SIG-M5 treated with dmso at 0.1 percent for 504 hours (cell line): ENCODE results near the gene HNRNPK.

Experiments used
- DNase-seq: peaks from one replicate; lab custom pipeline; 2025; ENCODE audit not compliant: unreplicated experiment; lab: John Stamatoyannopoulos, UW

The HNRNPK gene

DNA sequence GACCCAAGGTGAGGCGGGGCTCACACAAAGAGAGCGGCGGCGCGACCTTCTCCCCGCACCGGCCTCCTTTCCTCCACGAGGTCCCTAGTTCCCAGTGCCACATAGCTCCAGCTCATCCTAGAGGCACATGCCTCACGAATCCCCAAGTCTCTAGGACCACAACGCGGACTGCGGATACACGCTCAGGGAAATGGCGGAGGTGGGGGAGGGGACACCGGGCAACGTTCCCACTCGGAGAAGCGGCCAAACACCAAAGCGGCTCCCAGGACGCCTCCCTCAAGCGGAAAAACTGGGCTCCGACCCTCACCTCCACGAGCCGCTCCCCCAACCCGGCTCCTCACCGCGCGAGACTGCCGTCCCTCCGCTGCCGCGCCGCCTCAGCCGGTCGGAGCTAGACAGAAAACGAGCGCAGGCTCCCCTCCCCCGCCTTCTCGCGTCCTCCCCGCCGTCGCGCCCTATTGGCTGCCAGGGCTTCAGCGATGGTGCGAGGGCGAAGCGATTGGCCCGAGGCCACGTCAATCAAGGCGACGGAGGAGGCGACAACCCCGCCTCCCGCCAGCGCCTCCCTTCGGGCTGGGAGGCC is at the start of gene HNRNPK:
TSS of gene HNRNPK (minus strand) at position 404 of the 583 bp plus-strand sequence. CDS start 1,963 bp downstream, outside the sequence.
- DNase-seq: peak; percentile 88

DNA sequence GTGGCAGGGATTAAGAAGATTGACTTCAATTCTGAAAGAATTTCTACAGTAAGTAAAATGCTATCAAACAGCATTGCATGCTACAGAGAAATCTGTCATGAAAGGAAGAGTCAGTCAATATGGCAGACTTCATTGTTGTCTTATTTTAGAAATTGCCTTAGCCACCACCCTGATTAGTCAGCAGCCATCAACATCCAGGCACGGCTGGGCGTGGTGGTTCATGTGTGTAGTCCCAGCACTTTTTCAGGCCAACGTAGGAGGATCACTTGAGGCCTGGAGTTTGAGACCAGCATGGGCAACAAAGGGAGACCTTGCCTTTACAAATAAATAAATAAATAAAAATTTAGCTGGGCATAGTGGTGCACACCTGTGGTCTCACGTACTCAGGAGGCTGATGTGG is 47.2 kb upstream of the HNRNPK start:
- DNase-seq: no peak

DNA sequence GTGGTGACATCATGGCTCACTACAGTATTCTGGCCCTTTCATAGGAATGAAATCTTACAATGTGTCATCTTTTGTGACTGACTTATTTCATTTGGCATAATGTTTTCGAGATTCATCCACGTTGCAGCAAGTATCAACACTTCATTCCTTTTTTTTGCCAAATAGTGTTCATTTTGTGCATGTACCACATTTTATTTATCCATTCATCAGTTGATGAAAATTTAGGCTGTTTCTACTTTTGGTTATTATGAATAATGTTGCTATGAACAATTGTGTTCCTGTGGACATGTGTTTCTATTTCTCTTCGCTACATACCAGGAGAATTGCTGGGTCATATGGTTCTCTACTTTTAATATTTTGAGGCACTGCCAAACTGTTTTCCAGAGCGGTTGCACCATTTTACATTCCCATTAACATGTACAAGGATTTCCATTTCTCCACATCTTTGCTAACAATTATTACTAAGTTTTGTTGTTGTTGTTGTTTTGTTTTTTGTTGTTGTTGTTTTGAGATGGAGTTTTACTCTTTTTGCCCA is 44.1 kb upstream of the HNRNPK start:
- DNase-seq: no peak

DNA sequence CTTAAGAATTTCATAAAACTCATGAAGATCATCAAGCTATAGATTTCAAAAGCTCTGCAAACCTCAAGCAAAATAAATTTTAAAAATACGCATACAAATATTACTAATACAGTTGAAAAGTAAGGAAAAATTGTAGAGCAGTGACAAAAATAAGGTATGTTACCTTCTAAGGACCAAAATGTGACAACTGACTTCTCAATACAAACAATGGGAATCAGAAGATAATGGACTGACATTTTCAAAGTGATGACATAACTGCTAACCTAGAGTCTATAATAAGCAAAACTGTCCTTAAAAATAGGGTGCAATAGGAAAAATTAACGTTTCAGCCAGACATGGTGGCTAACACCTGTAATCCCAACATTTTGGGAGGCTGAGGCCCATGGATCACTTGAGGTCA is 27.6 kb upstream of the HNRNPK start:
- no peak for DNase-seq

DNA sequence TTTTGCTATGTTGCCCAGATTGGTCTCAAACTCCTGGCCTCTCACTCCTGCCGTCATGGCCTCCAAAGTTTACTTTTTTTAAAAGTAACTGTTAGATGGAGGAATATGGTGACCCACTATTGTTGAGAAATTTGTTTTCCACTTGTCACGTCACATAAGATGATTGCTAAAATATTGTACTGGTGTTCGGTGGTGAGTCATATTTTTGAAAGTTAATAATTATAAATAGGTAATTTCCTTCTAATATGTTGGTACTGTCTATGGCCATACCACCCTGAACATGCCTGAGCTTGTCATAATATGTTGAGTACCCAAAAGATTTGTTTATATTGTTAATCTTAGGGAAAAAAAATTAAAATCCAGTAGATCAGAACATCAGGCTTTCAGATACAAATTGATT is 23.2 kb upstream of the HNRNPK start:
- DNase-seq: no peak

DNA sequence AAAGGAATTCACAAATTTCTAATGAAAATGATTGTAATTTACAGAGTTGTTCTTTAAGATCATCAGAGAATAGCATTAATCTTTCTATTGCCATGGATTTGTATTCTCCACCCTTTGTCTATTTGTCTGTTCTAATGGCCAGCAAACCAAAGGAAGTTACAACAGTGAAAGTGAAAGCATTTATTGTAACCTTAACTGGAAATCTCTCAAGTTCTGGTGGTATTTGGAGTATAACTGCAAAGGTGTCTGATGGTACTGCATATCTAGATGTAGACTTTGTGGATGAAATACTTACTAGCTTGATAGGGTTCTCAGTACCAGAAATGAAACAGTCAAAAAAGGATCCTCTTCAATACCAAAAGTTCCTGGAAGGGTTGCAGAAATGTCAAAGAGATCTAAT is 22.3 kb upstream of the HNRNPK start:
- DNase-seq: no peak

DNA sequence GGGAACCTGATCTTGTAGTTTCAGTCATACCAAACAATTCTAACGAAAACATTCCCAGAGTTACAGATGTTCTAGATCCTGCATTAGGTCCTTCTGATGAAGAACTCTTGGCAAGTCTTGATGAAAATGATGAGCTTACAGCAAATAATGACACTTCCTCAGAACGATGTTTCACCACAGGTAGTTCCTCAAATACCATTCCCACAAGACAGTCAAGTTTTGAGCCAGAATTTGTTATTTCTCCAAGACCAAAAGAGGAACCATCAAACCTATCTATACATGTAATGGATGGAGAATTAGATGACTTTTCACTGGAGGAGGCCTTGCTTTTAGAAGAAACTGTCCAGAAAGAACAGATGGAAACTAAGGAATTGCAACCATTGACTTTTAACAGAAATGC is 21.6 kb upstream of the HNRNPK start:
- peak; percentile 60 for DNase-seq

DNA sequence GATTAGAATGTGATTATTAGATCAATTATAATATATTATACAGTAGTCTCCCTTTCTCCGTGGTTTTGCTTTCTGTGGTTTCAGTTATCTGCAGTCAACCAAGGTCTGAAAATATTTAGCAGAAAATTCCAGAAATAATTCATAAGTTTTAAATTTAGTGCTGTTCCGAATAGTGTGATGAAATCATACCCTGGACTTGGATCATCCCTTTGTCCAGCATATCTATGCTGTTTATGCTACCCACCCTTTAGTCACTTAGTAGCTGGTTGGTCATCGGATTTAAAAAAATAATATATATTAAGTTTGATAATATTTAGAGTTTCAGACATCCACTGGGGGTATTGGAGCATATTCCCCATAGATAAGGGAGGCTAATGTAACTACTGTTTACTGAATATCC is 20.2 kb upstream of the HNRNPK start:
- DNase-seq: no peak

DNA sequence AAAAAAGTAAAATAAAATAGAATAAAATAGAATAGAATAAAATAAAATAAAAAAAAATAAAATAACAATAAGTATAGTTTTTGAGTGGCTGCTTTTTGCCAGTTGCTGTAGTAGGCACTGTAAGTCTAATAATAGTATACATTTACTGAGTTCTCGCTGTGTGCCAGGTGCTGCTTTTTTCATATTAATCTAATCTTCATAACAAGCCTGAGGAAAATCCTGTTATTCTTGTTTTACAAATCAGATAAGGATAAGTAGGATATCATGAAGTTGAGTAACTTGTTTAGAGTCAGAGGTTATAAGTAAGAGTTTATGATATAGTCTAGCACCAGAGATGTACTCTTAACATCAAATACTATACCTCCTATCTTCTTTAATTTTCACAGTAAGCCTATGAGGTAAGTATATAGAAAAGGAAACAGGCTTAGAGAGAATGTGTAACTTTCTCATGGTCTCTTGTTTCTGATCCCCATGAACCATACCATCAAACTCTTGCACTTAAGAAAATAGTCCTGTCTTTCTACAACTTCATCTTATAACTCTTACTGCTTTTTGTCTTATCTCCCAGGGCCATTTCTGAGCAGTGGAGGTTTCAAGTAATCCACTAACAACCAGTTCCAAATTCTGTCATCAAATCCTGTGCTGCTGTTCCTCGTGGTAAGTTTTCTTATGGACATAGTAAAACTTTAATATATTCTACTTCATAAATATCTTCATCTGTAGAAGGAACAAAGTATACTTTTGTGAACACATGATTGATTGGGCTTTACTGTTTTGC is 19.3 kb upstream of the HNRNPK start:
- DNase-seq: no peak

DNA sequence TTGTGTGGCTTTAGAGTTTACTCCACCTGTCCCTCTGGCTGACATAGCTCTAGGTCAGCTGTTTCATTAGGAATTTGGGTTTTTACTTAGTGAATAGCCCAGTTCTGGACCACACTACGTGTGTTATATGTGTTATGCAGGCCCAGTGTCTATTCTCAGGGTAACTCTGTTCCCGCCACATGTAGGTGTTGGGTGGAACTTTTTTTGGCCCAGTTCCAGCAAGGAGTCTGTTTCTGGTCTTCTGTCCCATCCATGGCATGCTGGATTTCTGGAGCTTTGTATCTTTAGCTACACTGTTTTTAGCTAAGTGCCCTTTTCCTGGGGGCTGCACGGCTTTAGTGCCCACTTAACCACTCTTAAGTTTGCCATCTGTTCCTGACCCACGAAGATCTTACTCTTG is 16.1 kb upstream of the HNRNPK start:
- DNase-seq: no peak

DNA sequence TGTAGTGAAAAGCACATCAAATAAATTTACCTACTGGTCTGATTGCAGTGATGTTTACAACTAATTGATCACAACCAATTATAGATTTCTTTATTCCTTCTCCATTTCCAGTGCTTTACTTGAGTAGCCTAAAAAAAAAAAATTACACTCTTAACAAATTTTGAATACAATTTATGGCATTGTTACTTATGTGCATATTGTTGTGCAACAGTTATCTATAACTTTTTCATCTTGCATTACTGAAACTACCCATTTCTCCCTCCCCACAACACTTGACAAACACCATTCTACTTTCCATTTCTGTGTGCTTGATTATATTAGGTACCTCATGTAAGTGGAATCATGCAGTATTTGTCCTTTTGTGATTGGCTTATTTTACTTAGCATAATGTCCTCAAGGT is 12.9 kb upstream of the HNRNPK start:
- no peak for DNase-seq

DNA sequence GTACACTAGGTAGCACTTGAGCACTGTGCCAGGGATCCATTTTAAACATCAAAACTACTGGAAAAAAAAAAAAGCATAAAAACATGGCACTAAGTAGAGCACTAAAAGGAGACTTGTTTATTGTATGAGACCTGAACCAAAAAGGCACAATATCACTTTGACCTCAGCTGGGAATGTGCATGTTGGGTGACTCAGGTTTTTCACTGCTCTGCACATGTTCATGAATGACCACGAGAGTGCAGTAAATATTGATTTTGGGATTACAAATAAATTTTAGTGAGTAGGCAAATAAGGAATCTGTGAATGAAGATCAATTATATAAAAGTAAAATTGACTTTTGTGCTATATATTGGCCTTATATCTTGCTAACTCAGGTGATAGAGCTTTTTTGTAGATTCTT is 12.4 kb upstream of the HNRNPK start:
- DNase-seq: no peak

DNA sequence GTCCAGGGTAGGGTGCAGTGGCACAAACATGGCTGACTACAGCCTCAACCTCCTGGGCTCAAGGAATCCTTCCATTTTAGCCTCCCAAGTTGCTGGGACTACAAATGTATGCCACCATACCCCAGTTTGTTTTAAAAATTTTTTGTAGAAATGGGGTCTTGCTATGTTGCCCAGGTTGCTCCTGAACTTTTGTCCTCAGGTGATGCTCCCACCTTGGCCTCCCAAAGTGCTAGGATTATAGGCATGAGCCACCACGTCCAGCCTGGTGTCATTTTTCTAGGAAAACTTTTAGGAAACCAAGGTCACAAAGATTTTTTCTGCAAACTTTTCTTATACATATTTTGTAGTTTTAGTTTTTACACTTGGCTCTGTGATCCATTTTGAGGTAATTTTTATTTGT is 11.3 kb upstream of the HNRNPK start:
- DNase-seq: no peak

DNA sequence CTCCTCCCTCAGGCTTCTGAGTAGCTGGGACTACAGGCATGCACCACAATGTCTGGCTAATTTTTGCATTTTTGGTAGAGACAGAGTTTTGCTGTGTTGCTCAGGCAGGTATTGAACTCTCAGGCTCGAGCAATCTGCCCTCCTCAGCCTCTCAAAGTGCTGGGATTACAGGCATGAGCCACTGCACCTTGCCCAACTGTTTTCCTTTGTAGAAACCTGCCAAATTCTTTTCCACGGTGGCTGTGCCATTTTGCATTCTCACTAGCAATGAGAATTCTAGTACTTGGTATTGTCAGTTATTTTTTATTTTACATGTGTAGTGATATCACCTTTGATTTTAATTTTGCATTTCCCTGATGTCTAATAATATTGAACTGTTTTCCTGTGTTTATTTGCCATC is 8.4 kb upstream of the HNRNPK start:
- no peak for DNase-seq

DNA sequence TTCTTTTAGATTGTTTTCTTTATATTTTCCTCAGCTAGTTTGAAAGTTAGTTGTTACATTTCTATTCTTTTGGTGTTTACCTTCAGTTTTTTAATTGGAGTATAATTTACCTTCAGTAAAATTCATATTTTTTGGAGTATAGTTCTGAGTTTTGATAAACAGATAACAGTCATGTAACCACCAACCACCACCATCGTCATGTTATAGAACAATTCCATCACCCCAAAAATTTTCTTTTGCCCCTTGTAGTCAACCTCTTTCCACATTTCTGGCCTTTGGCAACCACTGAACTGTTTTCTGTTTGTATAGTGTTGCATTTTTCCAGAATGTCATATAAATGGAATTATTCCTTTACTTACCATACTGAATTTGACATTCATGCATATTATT is 7.4 kb upstream of the HNRNPK start:
- no peak for DNase-seq

DNA sequence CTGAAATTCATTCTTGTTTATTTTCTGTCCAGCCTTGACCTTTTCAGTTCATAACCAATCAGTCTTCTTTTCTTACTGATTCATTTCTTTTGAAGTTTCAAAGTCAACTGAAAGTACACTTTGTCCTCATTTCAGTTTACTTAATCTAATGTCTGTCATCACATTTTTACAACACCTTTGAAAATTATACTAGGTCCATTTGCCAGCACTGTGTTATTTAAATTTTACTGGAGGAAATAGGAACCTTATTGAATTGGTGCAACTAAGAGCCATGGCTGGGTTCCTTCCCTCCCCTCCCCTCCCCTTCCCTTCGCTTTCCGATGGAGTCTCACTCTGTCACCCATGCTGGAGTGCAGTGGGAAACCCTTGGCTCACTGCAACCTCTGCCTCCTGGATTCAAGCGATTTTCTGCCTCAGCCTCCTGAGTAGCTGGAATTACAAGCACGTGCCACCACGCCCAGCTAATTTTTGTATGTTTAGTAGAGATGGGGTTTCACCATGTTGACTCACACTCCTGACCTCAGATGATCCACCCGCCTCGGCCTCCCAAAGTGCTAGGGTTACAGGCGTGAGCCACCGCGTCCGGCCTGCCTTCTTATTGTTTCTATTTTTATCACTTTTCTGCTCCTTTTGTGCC is 6.9 kb upstream of the HNRNPK start:
- no peak for DNase-seq

DNA sequence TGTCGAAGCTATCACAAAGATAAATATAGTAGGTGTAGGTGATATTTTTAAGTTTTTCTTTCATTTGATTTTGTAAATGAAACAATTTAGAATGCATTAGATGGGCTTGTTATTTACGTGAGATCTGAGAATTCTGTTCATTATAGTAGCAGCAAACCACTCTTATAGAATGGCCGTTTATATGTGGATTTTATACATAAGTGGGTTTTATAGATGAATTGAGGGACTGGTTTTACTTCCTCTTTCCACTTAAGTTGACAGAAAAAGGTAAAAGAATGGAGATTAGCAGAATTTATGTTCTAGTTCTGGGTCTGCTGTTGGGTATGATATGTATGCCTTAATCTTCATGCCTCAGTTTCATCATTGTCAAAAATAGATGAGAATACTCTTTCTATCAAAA is 6.2 kb upstream of the HNRNPK start:
- DNase-seq: no peak

DNA sequence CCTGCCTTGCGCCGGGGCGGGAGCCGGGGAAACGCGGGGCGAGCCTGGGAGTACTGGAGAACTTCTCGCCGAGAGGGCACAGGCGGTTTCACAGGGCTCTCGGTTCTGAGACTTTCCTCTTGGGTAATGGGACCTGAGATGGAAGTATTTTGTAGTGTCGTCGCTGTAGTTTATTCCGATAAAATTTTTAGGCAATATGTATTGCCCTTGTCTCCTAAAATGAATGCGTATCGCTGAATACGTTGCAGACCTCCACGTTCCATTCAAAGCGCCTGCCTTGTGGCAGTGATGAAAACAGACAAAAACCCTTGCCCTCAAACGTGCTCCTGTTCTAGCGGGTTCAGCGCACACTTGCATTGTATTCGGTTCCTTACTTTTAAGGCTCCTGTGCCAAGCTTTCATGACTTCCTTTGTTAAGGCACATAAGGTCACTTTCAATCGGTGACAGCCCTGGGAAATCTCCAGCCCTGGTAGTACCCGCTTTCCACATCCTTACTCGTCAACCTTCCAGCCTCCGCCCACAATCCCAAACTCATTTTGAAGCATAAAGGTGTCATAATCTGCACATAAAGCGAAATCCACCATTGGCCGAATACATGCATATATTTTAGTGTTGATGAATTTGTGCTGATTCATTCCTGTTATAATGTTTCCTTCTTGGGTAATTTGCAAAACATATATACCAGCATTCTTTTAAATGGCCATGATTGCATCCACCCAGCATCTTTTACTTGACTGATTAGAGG is 1.3 kb upstream of the HNRNPK start:
- DNase-seq: peak; percentile 76

DNA sequence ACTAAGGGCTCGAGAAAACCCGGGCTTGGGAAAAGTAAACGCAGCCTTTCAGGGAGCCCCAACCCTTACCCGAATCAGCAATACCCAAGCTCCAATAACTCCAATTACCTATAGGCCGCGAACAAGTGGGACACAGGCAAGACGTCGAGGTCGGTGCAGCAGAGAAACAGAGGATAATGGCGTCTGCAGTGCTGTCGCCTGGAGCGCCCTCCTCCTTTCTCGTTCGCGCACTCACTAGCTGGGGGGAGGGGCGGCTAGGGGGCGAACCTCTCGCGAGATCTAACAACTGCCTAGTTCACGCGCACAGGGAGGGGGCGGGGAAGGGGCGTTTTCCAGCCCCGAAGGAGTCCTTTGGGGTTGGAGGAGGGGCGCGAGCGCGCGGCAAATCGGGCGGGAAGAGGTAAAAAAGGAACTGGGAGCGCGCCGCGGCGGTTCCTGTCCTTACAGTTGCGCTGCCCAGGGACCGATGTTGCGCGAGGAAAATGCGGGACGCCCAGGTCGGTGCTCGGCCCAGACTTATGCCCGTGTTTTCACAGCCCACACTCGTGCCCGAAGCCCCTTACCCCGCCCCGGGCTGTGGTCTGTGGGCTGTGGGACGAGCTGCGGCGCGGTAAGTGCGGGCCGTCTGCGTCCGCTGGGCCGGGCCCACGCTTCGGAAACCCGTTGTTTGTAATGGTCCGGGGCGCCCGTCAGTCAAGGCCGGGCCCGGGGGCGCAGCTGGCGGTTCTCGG is 545 bp upstream of the HNRNPK start, which contains the start of gene RMI1:
TSS of gene RMI1 (plus strand) at position 411 of the 731 bp plus-strand sequence. CDS start 20,182 bp downstream, outside the sequence.
- DNase-seq: peak; percentile 92

DNA sequence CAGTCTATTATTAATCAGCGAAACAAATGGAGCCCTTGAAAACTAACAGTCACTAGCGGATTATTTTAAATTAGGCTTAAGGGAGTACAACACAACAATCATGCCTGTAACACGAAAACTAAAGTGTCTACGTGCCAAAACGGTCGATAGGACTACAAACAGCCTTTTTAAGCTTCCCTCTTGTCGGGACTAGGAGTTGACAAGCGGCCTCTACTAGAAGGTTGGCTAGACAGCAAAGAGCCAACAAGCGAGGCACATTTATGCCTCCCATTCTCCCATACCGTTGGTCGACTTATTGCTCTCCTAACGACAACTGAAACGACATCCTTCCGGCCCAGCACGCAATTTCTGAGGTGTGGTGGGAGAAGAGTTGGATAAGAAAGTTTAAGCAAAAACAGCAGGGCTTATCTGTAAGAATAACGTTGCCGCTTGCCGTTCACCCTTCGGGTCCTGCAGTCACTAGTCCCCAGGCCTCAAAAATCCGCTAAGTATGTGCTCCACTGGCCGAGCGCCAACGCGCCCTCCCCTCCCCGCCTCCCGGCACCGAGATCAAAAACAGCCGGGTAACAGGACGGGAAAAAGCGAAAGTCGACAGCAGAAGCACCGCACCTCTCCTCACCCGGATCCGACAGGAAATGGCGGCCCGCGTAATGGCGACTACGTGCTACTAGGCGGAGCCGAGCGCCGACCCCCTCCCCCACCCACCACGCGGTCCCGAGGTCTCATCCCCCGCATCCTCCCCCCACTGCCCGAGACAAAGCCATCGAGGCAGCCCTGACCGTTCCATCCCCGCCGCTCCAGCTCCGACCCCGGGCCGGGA is 813 bp downstream of the HNRNPK start:
- DNase-seq: peak; percentile 73
